HFFc6 (cell line): ENCODE data around the gene ZNF304. TPM values are rescaled to one million over a fixed set of nuclear protein-coding genes. Genes with fewer than 3 reads are reported as not detected.

ENCODE experiments used
- DNase-seq: peaks from one replicate; pipeline ENCODE4 v3.0.0-alpha.2; 2018
- H3K27ac Mint-ChIP-seq: 2 replicates; pipeline ENCODE4 v1.8.0; 2020; ENCODE audit warnings: mild to moderate bottlenecking, mixed read lengths
- H3K27me3 Mint-ChIP-seq: 2 replicates; pipeline ENCODE4 v1.8.0; 2021; ENCODE audit warnings: mild to moderate bottlenecking, moderate library complexity, mixed read lengths; ENCODE audit not compliant: insufficient read depth
- H3K36me3 Mint-ChIP-seq: 2 replicates; pipeline ENCODE4 v1.8.0; 2021; ENCODE audit warnings: low read depth, mixed read lengths
- H3K4me1 Mint-ChIP-seq: 2 replicates; pipeline ENCODE4 v1.8.0; 2020; ENCODE audit warnings: low read depth, mixed read lengths
- H3K4me3 Mint-ChIP-seq: 2 replicates; pipeline ENCODE4 v1.8.0; 2020; ENCODE audit warnings: mild to moderate bottlenecking, moderate library complexity, mixed read lengths
- H3K9me3 Mint-ChIP-seq: 2 replicates; pipeline ENCODE4 v1.8.0; 2020; ENCODE audit warnings: mild to moderate bottlenecking, mixed read lengths
- total RNA-seq, 6 experiments: library from RNA; stranded (reverse); fragmentation: NEBNext Ultra II Directional; extraction: Animal tissue kit (Norgen Biotek cat#: 25700); gene quantifications; 2 replicates in 1 of 6; 3 replicates in 5 of 6; pipeline ENCODE4 v1.2.3, GENCODE V29; 2021
- TF ChIP-seq, protein P1 (sequence below): fragments of 200-600 bp; sonication (generic); IDR thresholded peaks from 2 replicates; pipeline ENCODE4 v1.5.0; 2021; ENCODE audit warnings: antibody characterized with exemption, mild to moderate bottlenecking

Gene ZNF304
- total RNA-seq, 6 experiments from 2014 or later: 7.1 to 8.1 (median 7.7) TPM

DNA sequence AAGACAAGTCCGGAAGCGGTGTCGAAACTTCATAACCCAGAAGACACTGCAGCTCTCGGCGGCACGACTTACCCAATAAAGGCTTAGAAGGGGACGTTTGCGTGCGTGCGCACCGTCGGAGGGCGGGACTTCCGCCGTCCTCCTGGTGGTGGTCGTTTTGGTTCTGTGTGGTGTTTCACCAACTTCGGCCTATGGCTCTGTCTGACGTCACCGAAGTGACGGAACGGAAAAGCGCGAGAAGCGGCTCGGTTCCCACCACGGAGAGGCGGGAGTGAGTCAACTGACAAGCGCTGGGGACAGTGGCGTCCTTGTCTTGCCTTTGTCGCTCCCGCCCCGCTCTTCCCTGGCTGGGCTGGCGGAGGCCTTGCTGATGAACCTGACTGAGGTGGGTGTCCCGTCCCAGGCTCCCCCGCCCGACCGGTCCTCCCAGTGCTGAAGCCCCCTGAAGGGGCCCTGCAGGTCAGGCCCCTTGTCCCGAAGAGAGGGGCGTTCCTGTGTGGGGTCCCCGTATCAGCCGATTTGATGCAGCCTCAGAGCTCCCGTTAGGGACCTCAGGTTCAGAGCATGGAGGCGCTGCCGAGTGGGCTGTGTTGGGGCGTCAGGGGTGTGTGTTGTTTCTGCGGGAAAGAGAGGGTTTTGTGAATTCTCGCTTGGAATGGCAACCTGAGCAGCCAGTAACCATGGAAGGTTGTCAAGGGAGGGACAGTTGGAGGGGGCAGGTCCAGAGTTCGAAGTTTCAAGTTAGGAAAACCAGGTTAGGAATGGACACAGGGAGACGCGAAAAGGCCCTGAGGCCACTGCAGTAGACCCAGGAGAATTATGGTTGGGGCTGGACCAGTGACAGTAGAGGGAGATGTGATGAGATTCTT, 38.9 kb downstream of the ZNF304 start, which contains the start of gene ZNF548:
Gene ZNF548 (plus strand): TSS at position 125 of the 869 bp plus-strand sequence. CDS start 246 bp downstream, at position 371.
- peak; percentile 99 for DNase-seq
- Mint-ChIP-seq H3K4me3 (peak within 1 kb of the TSS; percentile 97), H3K9me3 (no peaks in the 10 kb centered on the region), H3K27ac (peak within 1 kb of the TSS; percentile 89), H3K36me3 (peaks cover 34% of the 10 kb centered on the region), H3K27me3 (peaks cover 3% of the 10 kb centered on the region; the same call in 1 of the 2 replicates), H3K4me1 (peaks cover 26% of the 10 kb centered on the region)
- TF ChIP-seq, protein P1, sequence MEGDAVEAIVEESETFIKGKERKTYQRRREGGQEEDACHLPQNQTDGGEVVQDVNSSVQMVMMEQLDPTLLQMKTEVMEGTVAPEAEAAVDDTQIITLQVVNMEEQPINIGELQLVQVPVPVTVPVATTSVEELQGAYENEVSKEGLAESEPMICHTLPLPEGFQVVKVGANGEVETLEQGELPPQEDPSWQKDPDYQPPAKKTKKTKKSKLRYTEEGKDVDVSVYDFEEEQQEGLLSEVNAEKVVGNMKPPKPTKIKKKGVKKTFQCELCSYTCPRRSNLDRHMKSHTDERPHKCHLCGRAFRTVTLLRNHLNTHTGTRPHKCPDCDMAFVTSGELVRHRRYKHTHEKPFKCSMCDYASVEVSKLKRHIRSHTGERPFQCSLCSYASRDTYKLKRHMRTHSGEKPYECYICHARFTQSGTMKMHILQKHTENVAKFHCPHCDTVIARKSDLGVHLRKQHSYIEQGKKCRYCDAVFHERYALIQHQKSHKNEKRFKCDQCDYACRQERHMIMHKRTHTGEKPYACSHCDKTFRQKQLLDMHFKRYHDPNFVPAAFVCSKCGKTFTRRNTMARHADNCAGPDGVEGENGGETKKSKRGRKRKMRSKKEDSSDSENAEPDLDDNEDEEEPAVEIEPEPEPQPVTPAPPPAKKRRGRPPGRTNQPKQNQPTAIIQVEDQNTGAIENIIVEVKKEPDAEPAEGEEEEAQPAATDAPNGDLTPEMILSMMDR: peak; percentile 61

DNA sequence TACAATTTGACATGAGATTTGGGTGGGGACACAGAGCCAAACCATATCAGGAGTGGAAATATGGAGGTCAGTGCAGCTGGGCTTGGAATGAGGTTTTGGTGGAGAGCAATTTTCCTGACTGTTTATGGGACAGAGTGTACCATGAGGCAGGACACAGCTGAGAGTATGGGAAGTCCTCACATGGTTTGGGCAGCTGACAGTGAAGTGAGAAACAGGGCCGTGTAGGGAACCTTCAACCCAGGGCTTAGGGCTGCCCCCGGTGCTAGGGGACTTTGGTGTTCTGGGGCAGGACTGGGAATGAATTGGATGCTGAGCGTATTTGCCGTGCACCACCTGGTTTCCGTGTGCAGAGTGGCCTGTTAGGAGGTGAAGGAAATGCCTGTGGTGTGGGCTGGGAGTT, 44.6 kb downstream of the ZNF304 start:
- H3K4me1 Mint-ChIP-seq: peaks cover 13% of the 10 kb centered on the region
- peaks cover 20% of the 10 kb centered on the region for H3K9me3 Mint-ChIP-seq
- H3K27ac Mint-ChIP-seq: no peak overlapping the region
- DNase-seq: no peak
- peaks cover 3% of the 10 kb centered on the region; the same call in 1 of the 2 replicates for H3K27me3 Mint-ChIP-seq
- peaks cover 82% of the 10 kb centered on the region for H3K36me3 Mint-ChIP-seq
- TF ChIP-seq, protein P1: no peak
- no peak overlapping the region for H3K4me3 Mint-ChIP-seq

DNA sequence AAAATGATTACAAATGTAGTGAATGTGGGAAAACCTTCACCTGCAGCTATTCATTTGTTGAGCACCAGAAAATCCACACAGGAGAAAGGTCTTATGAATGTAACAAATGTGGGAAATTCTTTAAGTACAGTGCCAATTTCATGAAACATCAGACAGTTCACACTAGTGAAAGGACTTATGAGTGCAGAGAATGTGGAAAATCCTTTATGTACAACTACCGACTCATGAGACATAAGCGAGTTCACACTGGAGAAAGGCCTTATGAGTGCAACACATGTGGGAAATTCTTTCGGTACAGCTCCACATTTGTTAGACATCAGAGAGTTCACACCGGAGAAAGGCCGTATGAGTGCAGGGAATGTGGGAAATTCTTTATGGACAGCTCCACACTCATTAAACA, 47.8 kb downstream of the ZNF304 start:
- DNase-seq: no peak
- no peak overlapping the region for H3K4me3 Mint-ChIP-seq
- H3K27me3 Mint-ChIP-seq: peaks cover 3% of the 10 kb centered on the region; the same call in 1 of the 2 replicates
- peaks cover 20% of the 10 kb centered on the region for H3K9me3 Mint-ChIP-seq
- no peak overlapping the region for H3K27ac Mint-ChIP-seq
- H3K4me1 Mint-ChIP-seq: no peaks in the 10 kb centered on the region
- TF ChIP-seq, protein P1: no peak
- peaks cover 86% of the 10 kb centered on the region for H3K36me3 Mint-ChIP-seq

DNA sequence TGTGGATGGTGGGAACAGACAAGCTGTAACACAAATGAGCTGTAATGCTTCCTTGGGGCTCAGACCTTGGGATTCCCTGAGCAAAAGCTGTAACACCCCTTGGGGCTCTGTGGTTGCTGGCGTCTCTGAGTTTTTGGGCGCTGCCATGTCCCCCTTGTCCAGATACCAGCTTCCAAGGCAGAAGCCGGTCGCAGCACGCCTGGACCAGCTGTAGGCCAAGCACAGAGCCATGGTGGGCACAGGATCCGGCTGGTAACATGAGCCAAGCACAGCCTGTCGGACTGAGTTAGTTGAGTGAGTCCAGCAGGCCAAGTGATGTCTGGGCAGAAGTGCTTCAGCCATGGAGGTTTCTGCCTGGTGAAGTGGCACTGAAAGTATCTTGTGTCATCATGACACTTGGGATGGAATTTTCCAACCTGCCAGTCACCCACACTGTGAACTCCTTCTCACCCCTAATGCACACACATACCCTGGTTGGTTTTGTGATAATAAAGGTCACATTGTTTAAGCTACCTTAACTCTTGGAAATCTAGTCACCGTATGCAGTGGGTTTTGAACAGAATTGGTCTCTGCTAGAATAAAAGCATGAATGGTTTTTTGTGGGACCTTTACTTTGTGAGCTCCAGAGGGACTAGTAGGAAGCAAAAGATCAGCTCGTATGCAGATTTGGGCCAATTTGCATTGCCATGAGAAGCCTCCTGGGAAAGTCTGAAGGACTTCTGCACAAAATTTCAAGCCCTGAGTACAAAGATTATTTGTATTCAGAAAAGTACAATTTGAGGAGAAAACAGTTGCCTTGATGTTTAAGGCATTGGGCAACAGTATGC, 52.9 kb downstream of the ZNF304 start:
- Mint-ChIP-seq H3K27ac (no peak overlapping the region), H3K4me3 (no peak overlapping the region), H3K27me3 (no peaks in the 10 kb centered on the region; the same call in 1 of the 2 replicates), H3K36me3 (peaks cover 35% of the 10 kb centered on the region), H3K9me3 (peaks cover 5% of the 10 kb centered on the region), H3K4me1 (no peaks in the 10 kb centered on the region)
- no peak for DNase-seq
- TF ChIP-seq, protein P1: no peak

DNA sequence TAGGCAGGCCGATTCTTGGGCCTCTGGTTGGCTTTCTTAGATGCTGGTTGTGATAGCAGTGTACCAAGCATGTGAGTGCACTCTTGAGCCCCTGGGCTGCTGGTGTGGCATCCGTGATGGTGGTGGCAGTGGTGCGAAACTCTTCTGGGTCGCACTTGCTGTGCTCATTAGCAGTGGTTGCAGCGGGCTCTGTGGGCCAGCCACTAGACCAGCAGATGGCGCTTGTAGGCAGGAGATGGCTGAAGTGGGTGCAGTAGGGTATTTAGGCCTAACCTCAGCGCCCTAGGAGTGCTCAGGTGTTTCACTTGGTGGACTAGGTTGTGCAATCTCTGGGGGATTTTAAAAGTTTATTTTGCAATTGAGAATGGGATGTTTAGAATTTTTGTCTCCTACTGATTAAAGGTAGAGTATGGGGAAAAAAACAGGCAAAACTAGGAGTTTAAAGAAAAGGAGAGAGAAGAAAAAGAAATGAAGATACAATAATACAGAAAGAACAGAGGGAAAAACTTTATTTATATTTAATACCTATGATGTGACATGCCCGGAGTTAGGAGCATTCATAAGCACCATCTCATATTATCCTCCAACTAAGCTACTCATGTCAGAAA, 55.5 kb downstream of the ZNF304 start:
- peak; percentile 27 for DNase-seq
- H3K4me1 Mint-ChIP-seq: peaks cover 14% of the 10 kb centered on the region
- H3K4me3 Mint-ChIP-seq: no peak overlapping the region
- H3K27ac Mint-ChIP-seq: no peak overlapping the region
- peaks cover 14% of the 10 kb centered on the region for H3K36me3 Mint-ChIP-seq
- no peaks in the 10 kb centered on the region; the same call in 1 of the 2 replicates for H3K27me3 Mint-ChIP-seq
- no peaks in the 10 kb centered on the region; the same call in 1 of the 2 replicates for H3K9me3 Mint-ChIP-seq
- TF ChIP-seq, protein P1: peak; percentile 84
